Mammary microvascular endothelial cell (primary cell): ENCODE measurements around the gene PRR7. TPM values are rescaled to one million over a fixed set of nuclear protein-coding genes. Genes with fewer than 3 reads are reported as not detected.

Experiments
- total RNA-seq: library from RNA; depleted of rRNA; stranded (reverse); fragments of >200 nt; gene quantifications from 2 replicates; pipeline ENCODE4 v1.2.3, GENCODE V29; 2015

Gene PRR7, protein sequence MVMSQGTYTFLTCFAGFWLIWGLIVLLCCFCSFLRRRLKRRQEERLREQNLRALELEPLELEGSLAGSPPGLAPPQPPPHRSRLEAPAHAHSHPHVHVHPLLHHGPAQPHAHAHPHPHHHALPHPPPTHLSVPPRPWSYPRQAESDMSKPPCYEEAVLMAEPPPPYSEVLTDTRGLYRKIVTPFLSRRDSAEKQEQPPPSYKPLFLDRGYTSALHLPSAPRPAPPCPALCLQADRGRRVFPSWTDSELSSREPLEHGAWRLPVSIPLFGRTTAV
- total RNA-seq = 12.1 and 18.9 TPM in 2 replicates

DNA sequence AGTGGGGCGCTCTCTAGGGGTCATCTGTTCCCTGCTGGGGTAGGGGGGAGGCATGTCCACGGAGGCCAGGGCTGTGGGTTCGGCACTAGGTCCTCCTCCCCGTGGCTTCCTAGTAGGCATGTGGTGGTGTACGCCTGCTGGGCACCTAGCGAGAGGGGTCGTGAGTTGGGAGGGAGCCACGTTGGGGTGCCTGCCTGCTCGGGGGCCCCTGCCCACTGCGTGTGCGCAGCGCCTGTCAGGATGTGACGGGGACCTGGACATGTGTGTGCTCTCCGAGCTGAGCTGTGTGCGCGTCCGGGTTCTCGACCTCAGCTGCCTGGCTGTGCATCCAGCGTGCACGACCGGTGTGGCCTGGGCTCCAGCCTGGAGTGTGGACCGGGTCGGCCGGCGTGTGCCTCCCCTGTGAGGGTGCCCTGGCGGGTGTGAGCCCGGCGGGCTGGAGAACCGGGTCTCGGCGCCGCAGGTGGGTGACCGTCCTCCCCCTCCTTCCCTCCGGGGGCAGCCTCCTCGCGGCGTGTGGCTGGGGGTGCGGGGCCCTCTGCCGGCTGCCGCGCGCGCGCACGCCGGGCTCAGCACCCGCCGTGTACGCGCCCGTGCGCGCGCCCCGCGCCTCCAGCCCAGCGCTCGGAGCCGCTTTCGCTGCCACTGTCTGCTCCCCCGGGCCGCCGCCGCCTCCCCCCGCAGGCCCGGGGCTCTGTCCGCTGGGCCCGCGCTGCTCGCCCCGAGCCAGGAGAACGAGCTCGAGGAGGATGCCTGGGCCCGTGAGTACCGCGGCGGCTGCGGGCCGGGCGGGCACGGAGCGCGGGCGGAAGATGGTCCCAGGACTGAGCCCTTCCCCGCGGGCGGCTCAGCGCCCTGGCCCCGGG, at the start of gene PRR7:
PRR7 (plus strand) TSS at position 615 of the 866 bp plus-strand sequence. CDS start 8,254 bp downstream, outside the sequence.

DNA sequence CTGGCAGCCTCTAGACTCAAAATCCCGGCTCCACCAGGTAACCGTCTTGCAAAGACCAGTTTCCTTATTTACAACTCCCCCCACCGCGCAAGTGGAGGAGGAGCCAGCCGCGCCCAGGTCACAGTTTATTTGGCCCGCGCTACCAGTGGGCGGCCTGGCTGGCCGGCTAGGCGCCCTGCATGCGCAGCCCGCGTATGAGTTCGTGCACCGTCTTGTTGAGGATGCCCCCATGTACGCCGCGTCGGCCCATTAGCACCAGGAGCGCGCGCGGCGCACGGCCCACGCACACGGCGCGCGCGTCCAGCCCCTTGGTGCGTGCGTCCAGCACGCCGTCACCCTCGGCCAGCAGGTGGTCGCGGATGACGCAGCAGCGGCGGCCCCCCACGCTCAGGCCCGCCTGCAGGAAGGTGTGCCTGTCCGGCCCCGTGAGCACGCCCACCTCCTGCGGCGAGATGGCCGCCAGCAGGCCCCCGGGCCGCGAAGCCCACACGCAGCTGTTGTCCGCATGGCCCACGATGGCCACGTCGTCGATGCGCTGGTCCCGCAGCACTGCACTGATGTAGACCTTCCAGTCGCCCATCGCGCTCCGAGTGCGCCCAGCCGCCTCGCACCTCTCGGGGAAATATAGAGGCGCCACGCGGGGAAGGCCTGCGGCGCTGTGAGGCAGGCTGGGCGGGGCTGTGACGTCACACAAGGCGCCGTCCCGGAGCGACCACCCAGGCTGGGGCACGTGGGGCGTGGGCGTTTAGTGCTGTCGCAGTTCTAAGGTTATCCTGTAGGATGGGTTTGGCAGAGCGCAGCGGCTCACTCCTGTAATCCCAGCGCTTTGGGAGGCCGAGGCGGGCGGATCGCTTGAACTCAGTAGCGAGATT, 46.4 kb upstream of the PRR7 start, which contains the start of gene PFN3:
PFN3 (minus strand) TSS at position 665 of the 872 bp plus-strand sequence; CDS start at position 580, 85 bp downstream.

DNA sequence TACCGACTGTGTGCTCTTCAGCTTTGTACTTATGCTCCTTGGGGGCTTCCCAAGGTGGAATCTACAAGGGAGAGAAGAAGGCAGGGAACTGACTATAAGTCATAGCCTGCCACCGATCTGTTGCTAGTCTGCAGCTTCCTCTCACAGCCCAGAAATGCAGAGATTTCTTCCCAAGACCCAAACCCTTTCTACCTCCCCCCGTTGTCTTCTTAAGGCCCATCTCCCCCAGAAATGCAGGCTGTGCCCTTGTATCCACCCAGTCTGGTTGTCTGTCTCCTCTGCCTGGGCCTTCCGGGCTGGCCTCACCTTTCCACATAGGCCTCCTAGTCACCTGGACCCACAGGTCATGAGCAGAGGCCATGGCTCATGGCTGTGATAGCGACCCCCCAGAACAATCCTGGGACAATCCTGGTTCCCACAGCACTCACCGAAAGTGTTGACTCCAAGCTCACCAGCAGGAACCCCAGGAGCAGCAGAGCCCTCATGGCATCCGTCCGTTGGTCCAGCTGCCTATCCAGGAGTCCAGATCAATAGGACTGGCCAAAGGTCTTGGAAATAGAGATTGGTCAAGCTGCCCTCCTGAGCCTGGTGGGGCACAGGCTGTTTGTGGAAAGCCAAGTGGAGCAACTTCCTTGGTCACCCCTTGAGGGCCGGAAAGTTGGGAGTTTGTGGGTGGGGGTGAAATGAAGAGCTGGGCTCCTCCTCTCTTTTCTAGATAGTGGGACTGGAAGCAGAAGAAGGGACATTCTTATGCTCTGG, 37.4 kb upstream of the PRR7 start, which contains the start of gene F12:
F12 (minus strand) TSS at position 522 of the 759 bp plus-strand sequence; CDS start at position 485, 37 bp downstream.

DNA sequence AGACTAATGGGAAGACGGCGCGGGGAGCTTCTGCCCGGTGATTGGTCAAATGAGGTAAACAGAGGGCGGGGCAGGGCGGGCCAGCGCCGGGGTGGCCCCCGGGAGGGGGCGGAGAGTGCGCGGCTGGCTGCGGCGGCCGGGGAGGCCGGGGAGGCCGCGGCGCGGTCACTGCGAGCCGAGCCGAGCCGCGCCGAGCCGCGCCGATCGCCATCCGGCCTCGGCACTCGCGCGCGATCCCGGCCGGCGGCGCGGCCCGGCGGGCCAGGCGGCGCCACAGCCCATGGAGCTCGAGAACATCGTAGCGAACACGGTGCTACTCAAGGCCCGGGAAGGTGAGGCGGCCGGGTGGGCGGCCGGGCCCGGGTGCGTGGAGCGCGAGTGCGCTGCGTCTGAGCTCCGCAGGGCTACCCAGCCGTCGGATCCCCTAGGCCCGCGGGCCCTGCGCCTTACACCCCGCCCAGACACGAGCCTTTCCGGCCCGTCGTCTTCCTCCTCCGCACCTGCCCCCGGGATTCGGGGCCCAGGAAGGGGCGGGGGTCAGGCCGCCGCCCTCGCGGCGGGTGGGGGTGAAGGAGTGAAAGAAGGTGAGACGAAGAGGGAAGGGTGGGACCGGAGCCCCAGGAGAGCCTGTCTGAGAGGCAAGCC, 19.9 kb upstream of the PRR7 start, which contains the start of gene GRK6:
GRK6 (plus strand) TSS at position 111 of the 645 bp plus-strand sequence; CDS start at position 281, 170 bp downstream.

DNA sequence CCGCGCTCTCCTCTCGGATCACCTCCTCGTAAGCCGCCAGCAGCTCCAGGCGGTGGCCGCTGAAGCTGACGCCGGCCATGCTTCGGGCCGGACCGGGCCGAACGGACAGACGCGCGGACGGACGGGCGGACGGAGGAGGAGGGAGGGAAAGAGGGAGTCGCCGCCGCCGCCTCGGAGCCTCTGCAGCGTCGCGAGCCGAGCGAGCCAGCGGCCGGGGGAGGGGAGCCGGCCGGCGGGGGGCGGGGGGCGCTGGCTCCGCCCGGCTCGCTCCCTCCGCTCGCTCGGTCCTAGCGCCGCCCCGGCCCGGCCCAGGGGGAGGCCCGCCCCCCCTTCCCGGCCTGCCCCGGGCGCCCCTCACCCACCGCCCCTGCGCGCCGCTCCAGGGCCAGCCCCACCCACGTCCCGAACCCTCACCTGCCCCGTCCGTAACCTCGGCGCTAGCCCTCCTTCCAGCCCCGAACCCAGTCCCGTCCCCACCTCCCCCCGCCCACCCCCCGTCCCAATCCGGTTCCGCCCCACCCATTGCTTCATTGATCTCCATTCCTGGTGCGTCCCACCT, 26.9 kb downstream of the PRR7 start, which contains the start of gene DBN1:
DBN1 (minus strand) TSS at position 192 of the 559 bp plus-strand sequence; CDS start at position 79, 113 bp downstream.

DNA sequence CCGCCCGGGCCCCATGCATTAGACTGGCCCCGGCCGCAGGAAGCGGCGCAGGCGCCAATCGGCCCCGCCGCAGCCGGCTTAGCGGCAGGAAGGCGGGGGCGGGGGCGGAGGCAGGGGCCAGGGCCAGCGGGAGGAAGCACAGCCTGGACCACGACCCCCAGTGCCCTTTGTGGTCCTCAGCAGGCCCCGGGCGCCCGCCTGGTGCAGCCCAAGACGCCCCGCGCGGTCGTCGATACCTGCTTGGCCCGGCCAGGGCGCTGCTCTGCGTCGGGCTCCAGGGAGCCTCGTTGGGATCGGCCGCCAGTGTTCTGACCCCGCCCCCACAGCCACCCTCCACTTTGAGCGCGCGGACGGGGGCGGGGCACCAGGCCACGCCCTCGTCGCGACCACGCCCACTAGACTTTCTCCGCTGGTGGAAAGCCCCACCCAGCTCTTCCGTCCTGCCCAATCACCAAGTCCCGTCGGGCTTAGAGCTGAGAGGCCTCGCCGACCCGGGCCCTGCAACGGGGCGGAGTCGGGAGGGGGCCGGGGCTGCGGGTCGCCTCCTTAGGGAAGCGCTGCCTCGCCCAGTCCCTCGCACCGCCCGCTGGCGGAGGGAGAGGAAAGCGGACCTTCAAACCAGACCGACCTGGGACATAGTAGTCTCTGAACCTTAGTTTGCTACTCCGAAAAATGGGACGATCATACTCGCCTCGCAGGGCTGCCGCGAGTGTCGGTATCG, 50.8 kb downstream of the PRR7 start, which contains the start of gene PDLIM7:
PDLIM7 (minus strand) TSS at position 313 of the 721 bp plus-strand sequence. CDS start 1,092 bp downstream, outside the sequence.

Other genes starting within 250 kb of the PRR7 start
- 21.7 and 27.0 TPM in 2 replicates for gene RAB24, start 143.1 kb upstream of the PRR7 start, total RNA-seq
- 237 TPM in 2 replicates for gene PRELID1, start 143.0 kb upstream of the PRR7 start, total RNA-seq
- 32.0 and 68.0 TPM in 2 replicates for gene MXD3, start 134.9 kb upstream of the PRR7 start, total RNA-seq
- 259 and 320 TPM in 2 replicates for gene LMAN2, start 95.1 kb upstream of the PRR7 start, total RNA-seq
- gene RGS14, start 88.9 kb upstream of the PRR7 start, total RNA-seq = 7.2 and 7.9 TPM in 2 replicates
- gene SLC34A1, start 62.4 kb upstream of the PRR7 start, total RNA-seq = not detected in 2 replicates
- not detected in 2 replicates for gene PFN3, start 46.2 kb upstream of the PRR7 start, total RNA-seq
- 0.89 and 1.4 TPM in 2 replicates for gene F12, start 37.2 kb upstream of the PRR7 start, total RNA-seq
- gene GRK6, start 20.1 kb upstream of the PRR7 start, total RNA-seq = 47.7 TPM in 2 replicates
- gene DBN1, start 26.8 kb downstream of the PRR7 start, total RNA-seq = 243 and 248 TPM in 2 replicates
- 167 and 210 TPM in 2 replicates for gene PDLIM7, start 50.8 kb downstream of the PRR7 start, total RNA-seq
- gene DOK3, start 63.0 kb downstream of the PRR7 start, total RNA-seq = 3.2 and 4.4 TPM in 2 replicates
- gene DDX41, start 70.1 kb downstream of the PRR7 start, total RNA-seq = 106 and 138 TPM in 2 replicates
- 19.7 and 20.1 TPM in 2 replicates for gene FAM193B, start 107.7 kb downstream of the PRR7 start, total RNA-seq
- gene TMED9, start 145.4 kb downstream of the PRR7 start, total RNA-seq = 154 and 179 TPM in 2 replicates
- 36.5 and 36.7 TPM in 2 replicates for gene B4GALT7, start 153.3 kb downstream of the PRR7 start, total RNA-seq